PFSK-1 (cell line): ENCODE data around the gene GNAT3.

ENCODE experiments used
- REST ChIP-seq, 2 experiments: IDR thresholded peaks; 2 replicates each; pipeline versions ENCODE4 v1.6.1 to v1.8.0; 2011 to 2012; ENCODE audit warnings: low read depth in 2 of 2, low read length in 2 of 2, control low read depth in 1 of 2, inconsistent platforms in 1 of 2, mild to moderate bottlenecking in 1 of 2, moderate library complexity in 1 of 2; ENCODE audit not compliant: insufficient read depth in 1 of 2
- TAF1 ChIP-seq: IDR thresholded peaks from 2 replicates; pipeline ENCODE4 v1.6.1; 2012; ENCODE audit warnings: low read length, control low read depth, borderline replicate concordance; ENCODE audit not compliant: insufficient read depth

GRCh38 chr7:80476035-80476434 lies 35.8 kb downstream of the GNAT3 start:
- TF ChIP-seq REST (IDR thresholded peaks at IDR 0.05; ENCODE audit: insufficient read depth in 1 of 2, low read depth in 2 of 2, low read length in 2 of 2), result no peak
- no peak for TF ChIP-seq TAF1
